PC-3 (cell line): ENCODE data around the gene ANKS6.
A peak's percentile ranks its signal among the peaks of the same experiment; 100 is the strongest.

Source experiments
- EZH2phosphoT487 ChIP-seq: fragments of 300-600 bp; sonication (generic); IDR thresholded peaks from 2 replicates; pipeline ENCODE4 v1.6.1; 2018; ENCODE audit warnings: mild to moderate bottlenecking, antibody characterized with exemption, low read length, borderline replicate concordance
- TF ChIP-seq, protein P1 (sequence below): fragments of 300-600 bp; sonication (generic); conservative IDR thresholded peaks from 2 replicates; pipeline ENCODE4 v1.5.1; 2017; ENCODE audit warnings: antibody characterized with exemption, low read depth, mild to moderate bottlenecking, low read length

DNA sequence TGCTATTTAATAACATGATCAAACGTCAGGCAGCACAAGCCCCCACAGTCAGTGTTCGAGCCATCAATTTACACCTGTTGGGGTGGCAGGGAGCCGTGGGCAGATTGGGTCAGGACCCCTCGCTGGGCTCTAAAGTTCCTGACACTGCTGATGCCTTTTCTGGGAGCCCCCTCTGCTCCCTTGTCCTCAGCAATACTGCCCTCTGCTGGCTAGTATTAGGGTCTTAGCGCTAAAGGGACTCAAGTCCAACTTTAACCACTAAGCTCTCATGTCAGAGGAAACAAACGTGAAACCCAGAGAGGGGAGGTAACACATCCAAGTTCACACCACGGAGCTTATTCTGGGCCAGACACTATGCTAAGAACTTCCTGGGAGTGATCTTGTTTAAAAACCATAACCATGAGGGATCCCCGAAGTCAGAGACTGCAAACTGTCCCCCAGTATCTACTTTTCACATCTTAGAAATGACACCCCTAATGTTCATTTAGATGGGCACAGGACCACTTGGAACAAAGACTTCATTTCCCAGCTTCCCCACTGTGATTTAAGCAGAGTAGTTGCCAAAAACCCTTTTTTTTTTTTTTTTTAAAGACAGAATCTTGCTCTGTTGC is 20.4 kb downstream of the ANKS6 start:
- TF ChIP-seq EZH2phosphoT487 = no peak
- TF ChIP-seq, protein P1, sequence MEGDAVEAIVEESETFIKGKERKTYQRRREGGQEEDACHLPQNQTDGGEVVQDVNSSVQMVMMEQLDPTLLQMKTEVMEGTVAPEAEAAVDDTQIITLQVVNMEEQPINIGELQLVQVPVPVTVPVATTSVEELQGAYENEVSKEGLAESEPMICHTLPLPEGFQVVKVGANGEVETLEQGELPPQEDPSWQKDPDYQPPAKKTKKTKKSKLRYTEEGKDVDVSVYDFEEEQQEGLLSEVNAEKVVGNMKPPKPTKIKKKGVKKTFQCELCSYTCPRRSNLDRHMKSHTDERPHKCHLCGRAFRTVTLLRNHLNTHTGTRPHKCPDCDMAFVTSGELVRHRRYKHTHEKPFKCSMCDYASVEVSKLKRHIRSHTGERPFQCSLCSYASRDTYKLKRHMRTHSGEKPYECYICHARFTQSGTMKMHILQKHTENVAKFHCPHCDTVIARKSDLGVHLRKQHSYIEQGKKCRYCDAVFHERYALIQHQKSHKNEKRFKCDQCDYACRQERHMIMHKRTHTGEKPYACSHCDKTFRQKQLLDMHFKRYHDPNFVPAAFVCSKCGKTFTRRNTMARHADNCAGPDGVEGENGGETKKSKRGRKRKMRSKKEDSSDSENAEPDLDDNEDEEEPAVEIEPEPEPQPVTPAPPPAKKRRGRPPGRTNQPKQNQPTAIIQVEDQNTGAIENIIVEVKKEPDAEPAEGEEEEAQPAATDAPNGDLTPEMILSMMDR = peak; percentile 80
